ENCODE results near the gene HAGHL. TPM values are rescaled to one million over a fixed set of nuclear protein-coding genes. Genes with fewer than 3 reads are reported as not detected.

Gene HAGHL, protein sequence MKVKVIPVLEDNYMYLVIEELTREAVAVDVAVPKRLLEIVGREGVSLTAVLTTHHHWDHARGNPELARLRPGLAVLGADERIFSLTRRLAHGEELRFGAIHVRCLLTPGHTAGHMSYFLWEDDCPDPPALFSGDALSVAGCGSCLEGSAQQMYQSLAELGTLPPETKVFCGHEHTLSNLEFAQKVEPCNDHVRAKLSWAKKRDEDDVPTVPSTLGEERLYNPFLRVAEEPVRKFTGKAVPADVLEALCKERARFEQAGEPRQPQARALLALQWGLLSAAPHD
- total RNA-seq (2014; rRNA removed; shearing (Covaris generic)), result 3.6 and 4.9 TPM in 2 replicates

DNA sequence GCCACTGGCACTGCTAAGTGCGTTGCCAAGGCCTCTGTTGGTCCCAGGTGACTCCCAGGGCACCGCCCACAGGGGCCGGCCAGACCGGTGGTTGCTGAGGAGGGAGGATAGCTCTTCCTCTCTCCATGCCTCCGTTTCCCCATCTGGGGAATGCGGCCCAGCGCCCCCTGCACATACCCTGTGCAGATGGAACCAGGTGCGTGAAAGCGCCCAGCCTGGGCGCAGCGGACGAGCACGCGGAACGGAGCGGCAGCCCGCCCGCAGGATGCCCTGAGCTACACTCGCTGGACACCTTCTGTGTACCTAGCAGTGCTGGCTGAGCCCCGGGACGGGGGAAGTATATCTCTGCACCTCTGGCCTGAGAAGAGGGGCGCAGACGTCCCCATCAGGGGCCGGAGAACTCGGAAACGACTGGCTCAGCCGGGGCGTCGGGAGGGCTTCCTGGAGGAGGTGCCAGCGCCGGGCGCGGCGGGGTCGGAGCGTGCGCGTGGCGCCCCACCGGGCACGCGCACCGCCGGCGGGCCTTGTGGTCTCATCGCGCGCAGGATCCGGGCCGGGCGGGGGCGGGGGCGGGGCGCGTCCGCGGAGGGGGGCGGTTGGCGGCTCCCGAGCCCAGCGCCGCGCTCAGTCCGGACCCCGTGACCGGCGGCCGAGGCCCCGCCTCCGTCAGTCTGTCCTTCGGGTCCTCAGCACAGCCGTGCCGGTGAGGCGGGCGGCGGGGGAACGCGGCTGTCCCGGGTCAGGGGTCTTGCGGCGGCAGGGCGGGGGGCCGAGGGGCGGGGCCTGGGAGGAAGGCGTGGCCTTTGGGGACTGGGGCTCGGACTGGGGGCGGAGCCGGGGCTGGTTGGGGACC is at the start of gene HAGHL, which contains the start of gene CCDC78:
Gene HAGHL, plus strand, starts transcription at position 669 of the 853 bp plus-strand sequence. CDS start 404 bp downstream, outside the sequence.
Gene CCDC78, minus strand, starts transcription at position 6 of the 853 bp plus-strand sequence. CDS start 76 bp downstream, outside the sequence.
- no peak for DNase-seq (ENCODE audit: low read depth)

DNA sequence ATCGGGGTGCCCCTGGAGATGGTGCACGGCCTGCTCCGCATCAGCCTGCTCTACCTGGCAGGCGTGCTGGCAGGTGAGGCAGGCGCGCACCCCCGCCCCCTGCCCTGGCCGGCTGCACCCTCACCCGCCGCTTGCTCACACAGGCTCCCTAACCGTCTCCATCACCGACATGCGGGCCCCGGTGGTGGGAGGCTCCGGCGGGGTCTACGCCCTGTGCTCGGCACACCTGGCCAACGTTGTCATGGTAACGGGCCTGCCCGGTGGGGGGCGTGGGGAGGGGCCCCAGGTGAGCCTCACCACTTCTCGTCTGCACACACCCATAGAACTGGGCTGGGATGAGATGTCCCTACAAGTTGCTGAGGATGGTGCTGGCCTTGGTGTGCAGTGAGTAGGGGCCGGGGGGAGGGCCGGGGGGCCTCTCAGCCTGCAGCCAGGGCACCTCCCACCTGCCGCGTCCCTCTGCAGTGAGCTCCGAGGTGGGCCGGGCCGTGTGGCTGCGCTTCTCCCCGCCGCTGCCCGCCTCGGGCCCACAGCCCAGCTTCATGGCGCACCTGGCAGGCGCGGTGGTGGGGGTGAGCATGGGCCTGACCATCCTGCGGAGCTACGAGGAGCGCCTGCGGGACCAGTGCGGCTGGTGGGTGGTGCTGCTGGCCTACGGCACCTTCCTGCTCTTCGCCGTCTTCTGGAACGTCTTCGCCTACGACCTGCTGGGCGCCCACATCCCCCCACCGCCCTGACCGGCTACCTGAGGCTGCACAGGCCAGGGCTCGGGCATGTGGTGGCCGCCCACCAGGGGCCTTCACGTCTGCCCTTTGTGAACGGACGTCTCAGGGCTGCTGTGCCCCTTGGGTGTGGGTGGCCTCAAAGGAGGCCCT is 49.4 kb upstream of the HAGHL start:
- DNase-seq (ENCODE audit: low read depth), result no peak

DNA sequence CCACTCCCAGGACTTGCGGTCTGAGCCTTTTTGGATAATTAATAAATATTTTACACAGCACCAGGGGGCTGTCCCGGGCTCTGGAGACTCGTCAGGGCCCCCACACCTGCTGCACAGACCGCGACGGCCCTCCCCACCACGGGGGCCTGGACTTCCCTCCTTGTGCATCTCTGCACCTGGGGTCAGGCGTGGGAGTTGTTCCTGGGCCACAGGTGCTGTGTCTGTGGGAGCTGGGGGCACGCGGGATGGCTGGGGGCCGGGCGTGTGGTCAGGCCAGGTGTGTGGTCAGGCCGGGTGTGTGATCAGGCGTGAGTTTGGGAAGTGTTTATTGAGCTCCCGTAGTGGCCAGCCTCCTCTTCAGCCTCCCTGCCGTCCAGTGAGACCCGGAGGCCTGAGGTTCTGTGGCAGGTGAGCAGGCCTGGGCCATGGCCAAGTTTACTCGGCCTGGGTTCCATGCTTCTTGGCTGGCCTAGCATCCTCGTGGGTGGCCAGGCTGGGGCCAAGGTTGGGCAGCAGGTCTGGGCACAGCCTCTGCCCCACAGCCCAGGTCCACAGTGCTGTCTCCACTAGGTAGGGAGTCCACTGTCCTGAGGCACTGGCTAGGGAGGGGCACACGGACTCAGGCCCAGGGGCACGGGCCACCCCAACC is 48.6 kb upstream of the HAGHL start:
- no peak for DNase-seq (ENCODE audit: low read depth)

DNA sequence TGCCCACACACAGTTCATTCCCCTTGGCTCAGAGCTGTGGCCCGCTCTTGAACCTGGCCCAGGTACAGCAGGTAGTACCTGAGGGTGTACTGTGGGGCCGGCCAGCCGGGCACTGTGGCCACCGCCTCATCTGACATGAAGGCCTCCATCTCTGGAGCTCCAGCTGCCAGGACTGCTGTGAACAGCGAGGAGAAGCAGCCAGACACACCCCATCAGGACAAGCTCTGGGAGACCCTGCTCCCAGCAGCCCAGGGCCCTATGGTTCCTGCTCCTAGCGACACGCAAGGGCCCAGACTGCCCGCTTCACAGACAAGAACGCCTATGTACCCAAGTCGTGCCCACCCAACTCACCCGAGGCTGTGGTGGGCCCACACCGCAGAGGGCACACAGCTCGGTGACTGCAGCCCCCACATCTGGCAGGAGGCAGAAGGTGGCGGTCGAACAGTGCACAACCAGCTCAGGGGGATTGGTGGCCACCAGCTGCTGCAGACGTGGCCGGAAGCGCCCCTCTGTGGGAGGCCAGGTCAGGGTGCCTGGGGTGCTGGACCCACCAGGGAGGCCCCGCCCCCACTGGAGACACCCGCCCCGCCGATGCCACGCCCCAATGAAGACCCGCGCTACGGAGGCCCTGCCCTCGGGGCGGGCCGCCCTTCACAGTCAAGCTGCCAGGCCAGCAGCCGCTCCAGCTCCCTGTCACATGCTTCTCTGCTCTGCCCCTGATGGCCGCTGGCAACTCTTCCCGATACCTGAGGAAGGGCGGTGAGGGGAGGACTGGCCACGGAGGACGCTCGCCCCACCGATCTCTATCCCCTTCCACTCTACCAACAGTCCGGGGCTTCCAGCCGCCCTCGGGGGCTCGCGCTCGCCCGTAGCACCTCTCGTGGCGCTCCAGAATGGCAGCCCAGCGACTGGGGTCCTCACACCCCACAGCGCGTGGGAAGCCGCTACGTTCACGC is 47.8 kb upstream of the HAGHL start:
- DNase-seq (ENCODE audit: low read depth), result peak; percentile 49

DNA sequence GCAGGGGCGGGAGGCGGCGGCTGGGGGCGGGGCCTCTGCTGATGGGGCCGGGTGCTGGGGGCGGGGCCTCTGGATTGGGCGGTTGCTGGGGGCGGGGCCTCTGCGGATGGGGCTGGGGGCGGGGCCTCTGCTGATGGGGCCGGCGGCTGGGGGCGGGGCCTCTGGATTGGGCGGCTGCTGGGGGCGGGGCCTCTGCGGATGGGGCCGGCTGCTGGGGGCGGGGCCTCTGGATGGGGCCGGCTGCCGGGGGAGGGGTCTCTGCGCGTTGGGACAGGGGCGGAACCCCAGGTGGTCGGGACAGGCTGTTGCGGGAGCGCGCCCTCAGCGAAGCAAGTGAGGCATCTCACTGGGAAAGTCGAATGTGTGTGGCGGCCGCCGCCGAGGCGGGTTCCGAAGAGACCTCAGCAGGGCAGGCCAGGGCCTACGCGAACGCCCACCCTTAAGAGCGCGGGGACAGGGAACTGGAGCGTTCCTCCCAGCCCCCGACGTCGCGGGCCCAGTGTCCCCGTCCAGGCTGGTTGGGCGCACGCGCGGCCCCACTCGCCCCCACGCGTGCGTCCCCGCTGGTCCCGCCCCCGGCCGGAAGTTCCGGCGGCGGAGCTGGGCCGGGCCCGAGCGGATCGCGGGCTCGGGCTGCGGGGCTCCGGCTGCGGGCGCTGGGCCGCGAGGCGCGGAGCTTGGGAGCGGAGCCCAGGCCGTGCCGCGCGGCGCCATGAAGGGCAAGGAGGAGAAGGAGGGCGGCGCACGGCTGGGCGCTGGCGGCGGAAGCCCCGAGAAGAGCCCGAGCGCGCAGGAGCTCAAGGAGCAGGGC is 46.9 kb upstream of the HAGHL start, which contains the start of gene STUB1:
Gene STUB1, plus strand, starts transcription at position 597 of the 811 bp plus-strand sequence. Its CDS starts 116 bp downstream, at position 713.
- DNase-seq (ENCODE audit: low read depth), result peak; percentile 78

DNA sequence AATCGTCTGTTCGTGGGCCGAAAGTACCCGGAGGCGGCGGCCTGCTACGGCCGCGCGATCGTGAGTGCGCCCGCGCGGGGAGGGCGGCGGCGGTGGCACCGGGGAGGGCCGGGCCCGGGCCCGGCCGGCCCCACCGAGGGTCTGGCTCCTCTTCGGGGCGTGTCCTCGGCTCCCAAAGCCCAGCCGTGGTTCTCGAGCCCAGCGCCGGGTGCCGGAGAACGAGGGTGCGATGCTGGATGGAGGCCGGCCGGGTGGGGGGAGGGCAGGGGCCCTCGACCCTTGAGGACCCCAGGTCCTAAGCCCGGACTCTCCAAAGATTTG is 46.3 kb upstream of the HAGHL start:
- DNase-seq (ENCODE audit: low read depth), result no peak

DNA sequence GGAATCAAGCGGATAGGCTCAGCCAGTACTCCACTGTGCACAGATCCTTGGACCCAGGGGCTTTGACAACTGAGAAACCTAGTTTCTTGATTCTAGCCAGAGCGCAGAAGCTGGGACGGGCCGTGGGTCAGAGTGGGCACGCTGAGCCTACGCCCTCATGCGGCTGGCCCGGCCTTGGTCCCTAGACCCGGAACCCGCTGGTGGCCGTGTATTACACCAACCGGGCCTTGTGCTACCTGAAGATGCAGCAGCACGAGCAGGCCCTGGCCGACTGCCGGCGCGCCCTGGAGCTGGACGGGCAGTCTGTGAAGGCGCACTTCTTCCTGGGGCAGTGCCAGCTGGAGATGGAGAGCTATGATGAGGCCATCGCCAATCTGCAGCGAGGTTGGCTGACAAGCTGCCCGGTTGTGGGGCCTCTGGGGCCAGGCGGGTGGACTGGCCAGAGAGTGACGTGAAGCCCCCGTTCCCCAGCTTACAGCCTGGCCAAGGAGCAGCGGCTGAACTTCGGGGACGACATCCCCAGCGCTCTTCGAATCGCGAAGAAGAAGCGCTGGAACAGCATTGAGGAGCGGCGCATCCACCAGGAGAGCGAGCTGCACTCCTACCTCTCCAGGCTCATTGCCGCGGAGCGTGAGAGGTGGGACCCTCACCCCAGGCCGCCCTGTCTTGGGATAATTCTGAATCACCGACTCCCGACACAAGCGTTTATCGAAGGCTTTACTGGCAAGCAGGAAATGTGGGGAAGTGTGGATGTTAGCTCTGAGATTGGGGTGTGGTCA is 45.8 kb upstream of the HAGHL start:
- peak; percentile 63 for DNase-seq (ENCODE audit: low read depth)

DNA sequence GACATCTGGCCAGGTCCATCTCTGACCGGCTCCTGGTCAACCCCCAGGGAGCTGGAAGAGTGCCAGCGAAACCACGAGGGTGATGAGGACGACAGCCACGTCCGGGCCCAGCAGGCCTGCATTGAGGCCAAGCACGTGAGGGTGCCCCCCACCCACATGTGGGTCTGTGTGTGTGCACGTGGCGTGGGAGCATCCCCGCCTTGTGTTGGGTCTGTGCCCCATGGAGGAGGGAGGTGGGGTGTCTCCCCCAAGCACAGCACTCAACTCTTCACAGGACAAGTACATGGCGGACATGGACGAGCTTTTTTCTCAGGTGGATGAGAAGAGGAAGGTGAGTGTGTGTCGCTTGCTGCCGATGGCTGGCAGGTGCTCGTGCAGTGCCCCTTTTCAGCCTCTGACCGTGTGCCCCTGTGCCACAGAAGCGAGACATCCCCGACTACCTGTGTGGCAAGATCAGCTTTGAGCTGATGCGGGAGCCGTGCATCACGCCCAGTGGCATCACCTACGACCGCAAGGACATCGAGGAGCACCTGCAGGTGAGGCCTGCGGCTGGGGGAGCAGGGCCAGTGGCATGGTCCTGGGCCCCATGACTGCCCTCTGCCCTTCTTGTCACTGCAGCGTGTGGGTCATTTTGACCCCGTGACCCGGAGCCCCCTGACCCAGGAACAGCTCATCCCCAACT is 45.0 kb upstream of the HAGHL start:
- peak; percentile 69 for DNase-seq (ENCODE audit: low read depth)

DNA sequence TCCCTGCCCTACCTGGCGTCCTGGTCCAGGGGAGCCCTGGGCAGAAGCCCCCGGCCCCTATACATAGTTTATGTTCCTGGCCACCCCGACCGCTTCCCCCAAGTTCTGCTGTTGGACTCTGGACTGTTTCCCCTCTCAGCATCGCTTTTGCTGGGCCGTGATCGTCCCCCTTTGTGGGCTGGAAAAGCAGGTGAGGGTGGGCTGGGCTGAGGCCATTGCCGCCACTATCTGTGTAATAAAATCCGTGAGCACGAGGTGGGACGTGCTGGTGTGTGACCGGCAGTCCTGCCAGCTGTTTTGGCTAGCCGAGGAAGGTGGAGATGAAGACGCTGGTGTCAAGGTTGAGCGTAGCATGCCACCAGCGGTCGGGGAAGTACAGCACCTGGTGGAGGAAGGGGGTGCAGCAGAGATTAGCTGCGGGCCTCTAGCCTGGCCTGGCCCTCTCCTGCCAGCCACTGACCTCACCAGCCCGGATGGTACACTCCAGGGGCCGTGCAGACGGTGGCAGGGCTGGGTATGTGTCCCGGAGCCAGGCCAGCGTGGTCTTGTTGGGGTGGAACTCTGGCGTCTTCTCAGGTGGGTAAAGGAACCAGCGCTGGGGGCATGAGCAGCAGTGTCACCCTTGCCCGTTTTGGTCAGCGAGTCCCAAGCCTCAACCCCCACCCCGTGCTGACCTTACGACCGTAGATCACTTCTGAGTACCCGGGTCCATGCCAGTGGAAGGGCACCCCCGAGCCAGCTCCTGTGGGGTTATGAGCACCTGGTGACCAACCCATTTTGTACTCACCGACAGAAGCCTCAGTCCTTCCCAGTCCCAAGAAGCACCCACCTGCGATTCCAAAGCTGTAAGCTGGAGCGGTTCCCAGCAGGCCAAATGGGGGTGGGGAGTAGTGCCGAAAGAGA is 44.2 kb upstream of the HAGHL start:
- DNase-seq (ENCODE audit: low read depth), result no peak

DNA sequence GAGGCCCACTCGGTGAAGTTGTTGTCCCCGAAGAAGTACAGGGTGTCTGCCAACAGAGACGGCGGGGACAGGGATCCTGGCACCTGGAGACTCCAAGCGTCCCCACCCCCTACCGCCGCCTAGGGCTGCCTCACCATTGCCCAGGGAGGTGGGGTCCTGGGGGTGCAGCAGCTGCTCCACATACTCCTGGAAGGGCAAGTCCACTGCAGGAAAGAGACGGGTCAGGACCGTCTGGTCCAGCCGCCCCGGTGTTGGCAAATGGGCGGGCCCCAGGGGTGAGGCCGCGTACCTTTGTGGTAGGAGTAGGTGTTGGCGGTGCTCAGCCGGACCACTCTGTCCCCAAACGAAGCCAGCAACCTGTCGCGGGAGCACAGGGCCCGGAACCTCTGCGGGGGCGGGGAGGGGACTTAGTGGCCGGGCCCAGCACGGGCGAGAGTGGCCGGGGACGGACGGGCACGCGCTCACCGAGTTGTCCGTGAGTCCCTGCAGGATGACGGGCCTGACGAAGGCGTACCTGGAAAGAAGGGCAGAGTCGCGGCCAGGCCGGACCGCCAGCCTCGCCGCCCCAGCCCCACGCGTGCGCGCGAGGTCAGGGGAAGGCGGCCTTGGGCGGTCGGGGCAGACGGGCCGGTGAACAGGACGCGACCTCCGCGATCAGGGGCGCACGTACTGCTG is 43.4 kb upstream of the HAGHL start:
- no peak for DNase-seq (ENCODE audit: low read depth)

DNA sequence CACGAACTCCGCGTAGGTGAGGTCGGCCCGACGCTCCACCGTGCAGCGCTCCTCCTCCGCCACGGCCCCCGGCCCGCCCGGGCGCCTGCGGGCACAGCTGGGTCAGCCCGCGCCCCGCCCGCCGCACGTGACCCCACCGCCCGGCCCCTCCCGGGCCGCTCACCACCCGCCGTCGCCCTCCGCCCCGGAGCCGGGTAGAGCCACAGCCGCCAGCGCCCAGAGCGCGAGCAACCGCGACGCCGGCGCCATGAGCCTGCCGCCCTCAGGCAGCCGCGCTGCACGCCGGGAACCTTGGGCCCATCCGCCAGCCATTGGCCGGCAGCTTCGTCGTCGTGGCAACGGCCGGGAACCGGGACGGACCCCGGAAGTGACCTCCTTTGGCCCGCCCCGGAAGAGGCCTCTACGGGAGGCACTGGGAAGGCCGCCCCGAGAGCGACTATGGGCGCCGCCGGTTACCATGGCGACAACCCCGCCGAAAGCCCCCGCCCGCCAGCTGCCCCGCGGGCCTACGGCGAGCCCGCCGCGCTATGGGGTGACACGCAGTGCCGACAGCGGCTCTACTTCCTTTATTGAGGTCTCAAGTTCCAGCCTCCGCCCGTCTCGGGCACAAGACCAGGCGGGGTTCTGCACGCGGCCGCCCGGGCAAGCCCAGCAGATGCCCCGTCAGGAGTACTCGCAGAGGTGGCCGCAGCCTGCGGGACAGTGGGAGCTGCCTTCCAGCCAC is 42.7 kb upstream of the HAGHL start, which contains the start of gene JMJD8:
Gene JMJD8, minus strand, starts transcription at position 264 of the 724 bp plus-strand sequence. Its CDS starts 15 bp downstream, at position 249.
- DNase-seq (ENCODE audit: low read depth), result peak; percentile 95

DNA sequence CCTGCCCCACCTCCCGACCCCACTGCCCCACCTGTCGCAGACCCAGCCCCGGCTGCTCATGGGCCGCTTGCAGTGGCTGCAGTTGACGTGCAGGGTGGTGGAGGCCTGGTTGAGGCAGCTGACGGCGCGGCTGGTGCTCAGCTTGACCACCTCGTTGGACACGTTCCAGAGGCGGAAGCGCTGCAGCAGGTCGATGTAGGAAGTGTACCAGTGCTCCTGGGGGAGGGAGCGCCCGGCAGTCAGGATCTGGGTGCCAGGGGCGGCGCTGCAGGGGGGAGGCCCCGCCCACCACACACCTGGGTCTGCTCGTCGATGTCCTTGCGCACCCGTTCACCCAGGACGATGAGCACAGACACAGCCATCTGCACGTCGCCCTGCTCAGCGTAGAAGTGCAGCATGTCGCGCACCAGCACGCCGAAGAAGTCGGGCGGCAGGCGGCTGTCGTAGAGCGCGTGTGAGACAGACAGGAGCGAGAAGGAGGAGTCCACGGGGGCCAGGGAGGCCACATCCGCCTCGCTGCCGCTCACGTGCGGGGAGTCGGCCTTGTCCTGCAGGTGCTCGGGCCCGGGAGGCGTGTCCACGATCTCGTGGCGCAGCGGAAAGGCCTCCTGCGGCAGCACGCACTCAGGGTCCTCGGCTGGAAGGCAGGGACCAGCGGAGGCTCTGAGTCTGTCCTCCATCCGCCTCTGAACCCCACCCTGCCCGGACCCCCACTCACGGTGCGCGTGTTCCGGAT is 41.8 kb upstream of the HAGHL start:
- no peak for DNase-seq (ENCODE audit: low read depth)

DNA sequence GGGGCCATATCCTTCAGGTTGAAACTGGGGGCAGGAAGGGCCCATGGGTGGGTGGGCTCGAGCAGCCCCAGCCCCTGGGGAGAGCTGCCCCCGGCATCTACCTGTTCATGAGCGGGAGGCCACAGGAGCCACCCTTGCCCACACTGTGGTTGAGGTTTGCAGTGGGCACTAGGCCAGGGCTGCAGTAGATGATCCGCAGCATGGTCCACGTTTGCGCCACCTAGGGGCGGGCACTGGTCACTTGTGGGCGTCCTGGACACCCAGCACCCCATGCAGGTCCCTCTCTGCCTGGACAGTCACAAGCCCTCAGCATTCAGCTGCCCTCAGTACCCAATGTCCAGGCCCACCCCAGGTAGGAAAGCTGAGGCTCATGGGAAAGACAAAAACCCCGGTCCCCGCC is 40.9 kb upstream of the HAGHL start:
- peak; percentile 49 for DNase-seq (ENCODE audit: low read depth)

DNA sequence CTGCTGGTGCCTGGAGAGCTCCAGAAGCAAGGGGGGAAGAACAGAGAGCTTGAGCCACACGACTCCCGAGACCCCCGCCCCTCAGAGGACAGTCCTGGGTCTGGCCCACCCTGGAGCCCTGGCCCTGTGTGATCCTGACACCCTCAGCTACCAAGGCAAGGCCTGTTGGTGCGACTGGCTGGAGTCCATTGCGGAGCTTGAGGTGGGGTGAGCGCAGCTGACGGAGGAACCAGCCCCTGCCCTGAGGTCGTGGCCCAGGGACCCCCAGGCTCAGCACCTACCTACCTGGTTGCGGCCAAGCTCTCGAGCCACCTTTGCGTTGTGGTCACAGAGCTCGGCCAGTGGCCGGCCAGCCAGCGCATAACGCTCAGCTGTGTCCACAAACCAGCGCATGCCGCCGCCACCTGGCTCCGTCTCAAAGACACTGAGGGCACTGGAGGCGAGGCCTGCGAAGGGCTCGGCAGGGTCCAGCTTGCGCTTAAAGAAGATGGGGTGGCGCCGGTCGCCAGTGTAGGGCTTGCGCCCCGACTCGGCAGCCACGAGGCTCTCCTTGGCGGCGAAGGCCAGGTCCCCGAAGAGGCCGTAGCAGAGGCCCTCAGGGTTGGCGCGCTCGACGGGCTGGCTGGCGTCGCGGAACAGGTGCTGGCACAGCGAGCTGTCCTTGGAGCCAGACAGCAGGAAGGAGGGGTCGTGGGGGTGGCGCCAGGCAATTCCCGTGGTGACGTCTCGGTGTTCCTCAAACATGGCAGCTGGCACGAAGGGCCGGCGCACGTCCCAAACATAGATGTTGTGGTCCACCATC is 40.2 kb upstream of the HAGHL start:
- no peak for DNase-seq (ENCODE audit: low read depth)

All from M059J (cell line).